IMR-90 (cell line): ENCODE data around the gene ZFYVE21.

ENCODE experiments used
- BHLHE40 ChIP-seq: fragments of 150-350 bp; IDR thresholded peaks from 2 replicates; pipeline ENCODE4 v1.6.1; 2016; ENCODE audit warnings: mild to moderate bottlenecking, low read depth, low read length
- CEBPB ChIP-seq: IDR thresholded peaks from 2 replicates; pipeline ENCODE4 v1.6.1; 2012; ENCODE audit warnings: low read depth, low read length, improper control_type of control experiment
- CTCF ChIP-seq: conservative IDR thresholded peaks from 2 replicates; pipeline ENCODE4 v1.5.1; 2012; ENCODE audit warnings: mild to moderate bottlenecking, low read depth, low read length, improper control_type of control experiment
- MAZ ChIP-seq: IDR thresholded peaks from 2 replicates; pipeline ENCODE4 v1.6.1; 2012; ENCODE audit warnings: low read depth, mild to moderate bottlenecking, low read length, improper control_type of control experiment, moderate library complexity, borderline replicate concordance
- MXI1 ChIP-seq: IDR thresholded peaks from 2 replicates; pipeline ENCODE4 v1.6.1; 2012; ENCODE audit warnings: low read depth, mild to moderate bottlenecking, low read length, moderate library complexity, borderline replicate concordance
- NFE2L2 ChIP-seq: fragments of 150-350 bp; IDR thresholded peaks from 2 replicates; pipeline ENCODE4 v1.6.1; 2016; ENCODE audit warnings: low read depth, mild to moderate bottlenecking, low read length
- POLR2A ChIP-seq: IDR thresholded peaks from 2 replicates; pipeline ENCODE4 v1.6.1; 2012; ENCODE audit warnings: mild to moderate bottlenecking, low read depth, low read length
- RAD21 ChIP-seq: IDR thresholded peaks from 2 replicates; pipeline ENCODE4 v1.6.1; 2012; ENCODE audit warnings: low read length, improper control_type of control experiment
- RCOR1 ChIP-seq: IDR thresholded peaks from 2 replicates; pipeline ENCODE4 v1.6.1; 2012; ENCODE audit warnings: mild to moderate bottlenecking, low read length, improper control_type of control experiment; ENCODE audit not compliant: insufficient replicate concordance
- RFX5 ChIP-seq: IDR thresholded peaks from 2 replicates; pipeline ENCODE4 v1.8.0; 2012; ENCODE audit warnings: low read depth, mild to moderate bottlenecking, low read length, moderate library complexity
- SMC3 ChIP-seq: fragments of 150-350 bp; IDR thresholded peaks from 2 replicates; pipeline ENCODE4 v1.6.1; 2016; ENCODE audit warnings: low read depth, mild to moderate bottlenecking, antibody characterized with exemption, low read length, moderate library complexity
- USF2 ChIP-seq: fragments of 150-350 bp; IDR thresholded peaks from 2 replicates; pipeline ENCODE4 v1.6.1; 2017; ENCODE audit warnings: mild to moderate bottlenecking, antibody characterized with exemption, low read length, low read depth

DNA sequence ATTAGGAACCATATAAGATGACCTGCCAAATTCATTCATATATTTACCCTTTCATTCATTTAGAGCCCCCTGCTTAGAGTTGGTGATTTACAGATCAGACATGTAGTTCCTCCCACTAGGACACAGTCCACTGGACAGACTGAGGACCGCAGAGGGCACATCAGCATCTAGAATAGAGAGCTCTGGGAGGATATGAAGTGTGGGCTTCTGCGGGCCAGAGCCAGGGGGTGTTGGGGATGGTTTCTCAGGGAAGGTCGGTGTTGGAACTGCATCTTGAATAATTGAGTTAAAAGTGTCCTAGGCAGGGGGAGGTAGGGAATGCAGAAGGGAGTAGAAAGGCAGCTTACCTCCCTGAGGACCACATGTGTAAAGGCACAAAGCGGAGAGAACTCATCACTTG, 43.7 kb upstream of the ZFYVE21 start:
- TF ChIP-seq CTCF: no peak
- no peak for TF ChIP-seq RCOR1
- TF ChIP-seq RAD21: no peak
- no peak for TF ChIP-seq POLR2A
- no peak for TF ChIP-seq SMC3
- no peak for TF ChIP-seq NFE2L2
- no peak for TF ChIP-seq MXI1
- no peak for TF ChIP-seq CEBPB
- no peak for TF ChIP-seq RFX5
- no peak for TF ChIP-seq BHLHE40
- no peak for TF ChIP-seq MAZ
- no peak for TF ChIP-seq USF2
